ENCODE measurements around the gene MERTK. TPM values are rescaled to one million over a fixed set of nuclear protein-coding genes. Genes with fewer than 3 reads are reported as not detected.

Gene MERTK
- total and polyA plus RNA-seq, 2 experiments from 2014 or later, result 16.4 to 29.6 TPM

GRCh38 chr2:112056626-112056987, 158.2 kb downstream of the MERTK start:
- no peaks in the 10 kb centered on the region for H3K36me3 ChIP-seq (replicated peaks; ENCODE audit: insufficient read depth, low read depth)
- H3K27ac ChIP-seq, result peak overlapping the region; percentile 99
- no peaks in the 10 kb centered on the region for H3K9me2 ChIP-seq (replicated peaks; ENCODE audit: insufficient read depth)
- H3K4me2 ChIP-seq, result peak overlapping the region; percentile 78
- H3K4me1 ChIP-seq (ENCODE audit: insufficient read depth), result peaks cover 17% of the 10 kb centered on the region
- no peak overlapping the region for H2AFZ ChIP-seq
- no peaks in the 10 kb centered on the region for H3K27me3 ChIP-seq
- H3K9me3 ChIP-seq (ENCODE audit: low read depth), result no peaks in the 10 kb centered on the region
- 56% methylated on average over 3 of the region's 3 CpGs for WGBS (ENCODE audit: low lambda C conversion rate, missing lambda C conversion rate)
- H3K79me2 ChIP-seq, result peaks cover 51% of the 10 kb centered on the region
- no peak for DNase-seq (ENCODE audit: low spot score)
- H3K4me3 ChIP-seq, result peak overlapping the region; percentile 89
- H4K20me1 ChIP-seq (ENCODE audit: insufficient read depth, poor library complexity, severe bottlenecking), result peaks cover 8% of the 10 kb centered on the region
- TF ChIP-seq CTCF (IDR thresholded peaks at IDR 0.05; ENCODE audit: poor library complexity) (no peak), EZH2phosphoT487 (IDR thresholded peaks at IDR 0.05; ENCODE audit: low read depth, severe bottlenecking, unreplicated experiment) (no peak), EZH2 (IDR thresholded peaks at IDR 0.05; ENCODE audit: borderline replicate concordance) (no peak)

- Histone ChIP-seq H4K20me1 (ENCODE audit: insufficient read depth, poor library complexity, severe bottlenecking) (peaks cover 8% of the 10 kb centered on the region), H2AFZ (no peak overlapping the region), H3K36me3 (replicated peaks; ENCODE audit: insufficient read depth, low read depth) (no peaks in the 10 kb centered on the region), H3K4me3 (no peak overlapping the region), H3K9me2 (replicated peaks; ENCODE audit: insufficient read depth) (no peaks in the 10 kb centered on the region), H3K27ac (no peak overlapping the region), H3K9me3 (ENCODE audit: low read depth) (no peaks in the 10 kb centered on the region), H3K4me1 (ENCODE audit: insufficient read depth) (peaks cover 9% of the 10 kb centered on the region), H3K4me2 (no peak overlapping the region), H3K27me3 (no peaks in the 10 kb centered on the region), H3K79me2 (peaks cover 57% of the 10 kb centered on the region)
- 77% methylated on average over 2 of the region's 2 CpGs for WGBS (ENCODE audit: low lambda C conversion rate, missing lambda C conversion rate)
- no peak for DNase-seq (ENCODE audit: low spot score)
- TF ChIP-seq CTCF (IDR thresholded peaks at IDR 0.05; ENCODE audit: poor library complexity) (no peak), EZH2 (IDR thresholded peaks at IDR 0.05; ENCODE audit: borderline replicate concordance) (no peak), EZH2phosphoT487 (IDR thresholded peaks at IDR 0.05; ENCODE audit: low read depth, severe bottlenecking, unreplicated experiment) (no peak)
These were observed 161.3 kb downstream of the MERTK start for GRCh38 chr2:112059671-112060070.

- H3K4me2 ChIP-seq, result no peak overlapping the region
- H4K20me1 ChIP-seq (ENCODE audit: insufficient read depth, poor library complexity, severe bottlenecking), result peaks cover 8% of the 10 kb centered on the region
- H3K4me3 ChIP-seq, result no peak overlapping the region
- TF ChIP-seq EZH2 (IDR thresholded peaks at IDR 0.05; ENCODE audit: borderline replicate concordance) (no peak), EZH2phosphoT487 (IDR thresholded peaks at IDR 0.05; ENCODE audit: low read depth, severe bottlenecking, unreplicated experiment) (no peak), CTCF (IDR thresholded peaks at IDR 0.05; ENCODE audit: poor library complexity) (no peak)
- H3K36me3 ChIP-seq (replicated peaks; ENCODE audit: insufficient read depth, low read depth), result no peaks in the 10 kb centered on the region
- peaks cover 65% of the 10 kb centered on the region for H3K79me2 ChIP-seq
- WGBS (ENCODE audit: low lambda C conversion rate, missing lambda C conversion rate), result 85% methylated on average over 1 of the region's 1 CpG
- DNase-seq (ENCODE audit: low spot score), result no peak
- H3K27ac ChIP-seq, result no peak overlapping the region
- H3K4me1 ChIP-seq (ENCODE audit: insufficient read depth), result peaks cover 9% of the 10 kb centered on the region
- no peaks in the 10 kb centered on the region for H3K27me3 ChIP-seq
- no peaks in the 10 kb centered on the region for H3K9me2 ChIP-seq (replicated peaks; ENCODE audit: insufficient read depth)
- H3K9me3 ChIP-seq (ENCODE audit: low read depth), result no peaks in the 10 kb centered on the region
- H2AFZ ChIP-seq, result no peak overlapping the region
These were observed 162.9 kb downstream of the MERTK start for GRCh38 chr2:112061299-112061698.

GRCh38 chr2:112061840-112062239, 163.4 kb downstream of the MERTK start:
- H3K36me3 ChIP-seq (replicated peaks; ENCODE audit: insufficient read depth, low read depth), result no peaks in the 10 kb centered on the region
- WGBS (ENCODE audit: low lambda C conversion rate, missing lambda C conversion rate), result 79% methylated on average over 2 of the region's 2 CpGs
- H4K20me1 ChIP-seq (ENCODE audit: insufficient read depth, poor library complexity, severe bottlenecking), result peaks cover 7% of the 10 kb centered on the region
- peaks cover 6% of the 10 kb centered on the region for H3K4me1 ChIP-seq (ENCODE audit: insufficient read depth)
- no peaks in the 10 kb centered on the region for H3K27me3 ChIP-seq
- no peak overlapping the region for H3K4me2 ChIP-seq
- H3K9me2 ChIP-seq (replicated peaks; ENCODE audit: insufficient read depth), result no peaks in the 10 kb centered on the region
- H3K9me3 ChIP-seq (ENCODE audit: low read depth), result no peaks in the 10 kb centered on the region
- DNase-seq (ENCODE audit: low spot score), result no peak
- peaks cover 65% of the 10 kb centered on the region for H3K79me2 ChIP-seq
- no peak for TF ChIP-seq EZH2phosphoT487 (IDR thresholded peaks at IDR 0.05; ENCODE audit: low read depth, severe bottlenecking, unreplicated experiment)
- no peak for TF ChIP-seq EZH2 (IDR thresholded peaks at IDR 0.05; ENCODE audit: borderline replicate concordance)
- no peak for TF ChIP-seq CTCF (IDR thresholded peaks at IDR 0.05; ENCODE audit: poor library complexity)
- no peak overlapping the region for H3K27ac ChIP-seq
- H2AFZ ChIP-seq, result no peak overlapping the region
- no peak overlapping the region for H3K4me3 ChIP-seq

Data from hepatocyte (in vitro differentiated cells).